ENCODE results near the gene KCTD21.
"Not testable (repeated sequence)": the region's sequence is repeated elsewhere in the genome, so short reads cannot be mapped to it uniquely, and the experiment has no call there.

The KCTD21 gene, protein sequence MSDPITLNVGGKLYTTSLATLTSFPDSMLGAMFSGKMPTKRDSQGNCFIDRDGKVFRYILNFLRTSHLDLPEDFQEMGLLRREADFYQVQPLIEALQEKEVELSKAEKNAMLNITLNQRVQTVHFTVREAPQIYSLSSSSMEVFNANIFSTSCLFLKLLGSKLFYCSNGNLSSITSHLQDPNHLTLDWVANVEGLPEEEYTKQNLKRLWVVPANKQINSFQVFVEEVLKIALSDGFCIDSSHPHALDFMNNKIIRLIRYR

DNA sequence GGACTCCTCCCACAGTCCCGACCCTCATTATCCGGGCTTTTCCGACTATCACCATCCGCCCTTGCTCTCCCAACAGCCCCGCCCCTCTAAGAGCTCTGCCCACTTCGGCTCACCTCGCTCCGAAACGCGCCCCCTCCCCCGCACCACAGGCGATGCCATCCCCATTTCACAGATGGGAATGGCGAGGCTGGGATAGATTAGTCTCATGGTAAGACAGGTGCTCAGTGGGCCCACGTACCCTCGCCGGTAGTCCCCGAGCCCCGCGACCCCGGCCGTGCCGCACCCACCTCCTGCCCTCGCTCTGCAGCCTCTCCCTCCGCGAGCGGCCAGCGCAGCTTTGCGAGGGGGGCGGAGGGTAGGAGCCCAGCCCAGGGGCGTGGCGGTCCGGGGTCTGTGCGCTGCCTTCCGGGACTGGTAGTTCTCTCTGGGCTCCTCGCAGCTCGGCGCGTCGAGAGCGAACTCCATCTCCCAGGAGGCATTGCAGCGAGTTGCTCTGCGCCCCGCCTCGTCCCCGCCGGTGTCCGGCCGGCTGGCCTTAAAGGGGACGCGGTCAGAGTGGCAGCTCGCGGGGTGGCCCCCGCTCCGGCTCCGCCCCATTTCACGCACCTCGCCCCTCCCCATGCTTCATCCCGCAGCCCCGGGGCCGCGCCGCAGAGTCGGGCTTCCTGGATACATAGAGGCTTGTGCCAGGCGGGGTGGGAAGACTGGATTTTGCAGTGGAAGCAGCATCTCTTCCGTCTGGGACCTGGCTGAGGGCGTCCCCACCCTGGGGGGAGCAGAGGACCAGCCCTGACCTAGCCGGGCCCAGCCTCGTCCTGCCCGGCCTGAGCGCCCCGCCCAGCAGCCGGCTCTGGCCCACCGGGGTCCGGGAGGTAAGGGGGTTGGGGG, at the start of gene KCTD21, which contains the start of gene USP35:
Gene KCTD21, minus strand, starts transcription at position 341 of the 888 bp plus-strand sequence. CDS start 14,072 bp downstream, outside the sequence.
Gene USP35, plus strand, starts transcription at position 634 of the 888 bp plus-strand sequence. CDS start 7,327 bp downstream, outside the sequence.
- peak; percentile 88 to 93 for DNase-seq (ENCODE audit: low read depth in 2 of 2)

DNA sequence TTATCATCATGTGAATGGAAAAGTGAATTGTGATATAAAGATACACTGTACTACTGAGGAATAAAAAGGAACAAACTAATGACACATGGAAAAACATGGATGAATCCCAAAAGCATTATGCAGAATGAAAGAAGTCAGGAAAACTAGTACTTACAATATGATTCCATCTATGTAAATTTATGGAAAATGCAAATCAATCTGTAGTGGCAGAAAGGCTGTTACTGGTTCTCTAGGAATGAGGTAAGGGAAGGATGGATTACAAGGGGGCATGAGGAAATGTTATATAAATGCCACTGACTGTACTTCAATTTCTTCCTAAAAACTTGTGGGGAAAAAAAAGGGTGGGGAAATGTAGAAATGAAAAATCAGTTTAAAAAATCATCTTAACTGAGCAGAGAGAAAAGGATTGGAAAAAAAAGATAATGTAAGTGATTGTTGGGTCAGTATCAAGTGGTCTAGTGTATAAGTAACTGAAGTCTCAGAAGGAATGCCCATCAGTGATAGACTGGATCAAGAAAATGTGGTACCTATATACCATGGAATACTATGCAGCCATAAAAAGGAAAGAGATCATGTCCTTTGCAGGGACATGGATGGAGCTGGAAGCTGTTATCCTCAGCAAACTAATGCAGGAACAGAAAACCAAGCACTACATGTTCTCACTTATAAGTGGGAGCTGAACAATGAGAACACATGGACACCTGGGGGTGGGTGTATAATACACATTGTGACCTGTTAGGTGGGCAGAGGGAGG, 49.0 kb upstream of the KCTD21 start:
- no peak for DNase-seq (ENCODE audit: low read depth in 2 of 2)

DNA sequence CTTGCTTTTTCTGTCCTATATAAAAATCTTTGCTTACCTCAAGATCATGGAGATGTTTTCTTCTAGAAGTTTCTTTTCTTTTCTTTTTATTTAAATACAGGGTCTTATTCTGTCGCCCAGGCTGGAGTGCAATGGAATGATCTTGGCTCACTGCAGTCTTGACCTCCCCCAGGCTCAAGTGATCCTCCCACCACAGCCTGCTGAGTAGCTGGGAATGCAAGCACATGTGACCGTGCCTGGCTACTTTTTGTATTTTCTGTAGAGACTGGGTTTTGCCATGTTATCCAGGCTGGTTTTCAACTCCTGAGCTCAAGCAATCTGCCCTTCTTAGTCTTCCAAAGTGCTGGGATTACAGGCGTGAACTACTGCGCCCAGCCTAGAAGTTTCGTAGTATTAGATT, 45.6 kb upstream of the KCTD21 start:
- DNase-seq (ENCODE audit: low read depth in 2 of 2), result no peak

DNA sequence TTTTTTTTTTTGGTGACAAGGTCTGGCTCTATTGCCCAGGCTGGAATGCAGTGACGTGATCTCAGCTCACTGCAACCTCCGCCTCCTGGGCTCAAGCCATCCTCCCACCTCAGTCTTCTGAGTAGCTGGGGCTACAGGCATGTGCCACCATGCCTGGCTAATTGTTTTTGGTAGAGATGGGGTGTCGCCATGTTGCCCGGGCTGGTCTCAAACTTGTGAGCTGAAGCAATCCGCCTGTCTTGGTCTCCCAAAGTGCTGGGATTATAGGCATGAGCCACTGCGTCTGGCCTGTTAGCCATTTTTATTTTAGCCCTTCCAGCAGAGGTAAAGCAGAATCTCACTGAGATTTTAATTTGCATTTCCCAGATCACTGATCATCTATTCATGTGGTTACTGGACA, 44.6 kb upstream of the KCTD21 start:
- not testable (repeated sequence) for DNase-seq (ENCODE audit: low read depth in 2 of 2)

GRCh38 chr11:78231962-78232501, 43.6 kb upstream of the KCTD21 start:
- no peak for DNase-seq (ENCODE audit: low read depth in 2 of 2)

DNA sequence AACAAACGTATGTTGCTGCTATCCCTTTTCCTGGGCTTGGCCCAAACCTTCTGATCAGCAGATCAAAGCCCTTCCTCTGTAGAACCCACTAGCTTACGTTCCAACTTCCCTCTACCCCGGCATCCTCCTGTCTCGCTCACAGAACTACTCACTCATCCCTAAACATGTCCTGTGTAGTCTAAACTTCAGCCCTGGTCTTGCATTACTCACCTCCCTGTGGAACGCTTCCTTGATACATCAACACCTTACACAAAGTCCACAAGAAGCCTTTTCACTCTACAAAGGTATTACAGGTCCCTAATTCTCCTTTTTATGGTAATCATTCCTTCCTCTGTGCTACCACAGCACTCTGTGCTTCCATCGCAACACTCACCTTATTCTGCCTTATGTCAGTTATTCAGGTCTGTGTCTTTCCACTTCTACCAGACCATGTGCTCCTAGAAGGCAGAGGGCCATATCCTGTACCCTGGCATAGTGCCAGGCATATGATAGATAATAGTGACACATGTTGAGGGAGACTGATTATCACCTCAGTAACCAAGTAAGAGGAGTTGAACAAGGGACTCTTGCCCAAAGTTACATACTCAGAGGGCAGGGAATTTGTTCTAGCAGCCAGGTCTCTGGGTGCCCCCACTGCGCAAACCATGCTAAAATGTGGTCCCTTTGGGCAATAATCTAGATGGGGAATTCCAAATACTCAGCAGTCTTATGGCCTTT, 41.9 kb upstream of the KCTD21 start:
- DNase-seq (ENCODE audit: low read depth in 2 of 2), result no peak

DNA sequence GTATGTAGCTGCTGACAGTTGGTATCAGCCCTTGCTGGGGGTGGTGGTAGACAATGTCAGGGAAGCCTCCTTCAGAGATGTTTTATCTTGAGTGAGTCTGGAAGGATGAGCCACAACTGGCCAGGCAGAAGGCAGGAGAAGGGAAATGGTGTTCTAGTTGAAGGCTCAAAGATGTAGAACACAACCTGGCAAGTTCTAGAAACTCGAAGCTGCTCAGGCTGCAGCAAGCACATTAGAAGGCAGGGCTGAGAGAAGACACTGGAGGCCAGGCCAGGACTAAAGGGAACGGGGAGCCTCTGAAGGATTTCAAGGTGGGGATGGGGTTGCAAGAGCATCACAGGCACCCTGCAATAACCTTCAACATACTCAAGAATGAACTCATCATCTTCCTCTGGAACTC, 40.7 kb upstream of the KCTD21 start:
- DNase-seq (ENCODE audit: low read depth in 2 of 2), result no peak

GRCh38 chr11:78228467-78228866, 40.0 kb upstream of the KCTD21 start:
- DNase-seq (ENCODE audit: low read depth in 2 of 2), result peak in 1 of 2 donors; percentile 3

DNA sequence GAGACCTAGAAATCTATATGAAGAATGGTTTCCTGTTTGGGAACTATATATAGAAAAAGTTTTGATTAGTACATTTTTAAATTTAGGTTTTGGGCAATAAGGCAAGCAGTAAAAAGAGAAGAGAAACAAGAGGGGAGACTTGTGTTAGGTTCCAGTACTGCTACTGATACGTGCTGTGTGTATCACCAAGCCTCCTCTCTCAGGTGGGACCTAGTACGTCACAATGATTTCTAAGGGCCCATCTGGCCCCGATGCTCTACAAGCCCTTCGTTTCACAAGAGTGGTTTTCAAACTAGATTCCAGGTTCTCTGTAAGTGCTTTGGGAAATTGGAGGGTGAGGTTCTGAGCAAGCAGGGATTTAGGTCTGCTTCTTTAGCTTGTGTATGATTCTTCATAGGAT, 39.5 kb upstream of the KCTD21 start:
- DNase-seq (ENCODE audit: low read depth in 2 of 2), result no peak

DNA sequence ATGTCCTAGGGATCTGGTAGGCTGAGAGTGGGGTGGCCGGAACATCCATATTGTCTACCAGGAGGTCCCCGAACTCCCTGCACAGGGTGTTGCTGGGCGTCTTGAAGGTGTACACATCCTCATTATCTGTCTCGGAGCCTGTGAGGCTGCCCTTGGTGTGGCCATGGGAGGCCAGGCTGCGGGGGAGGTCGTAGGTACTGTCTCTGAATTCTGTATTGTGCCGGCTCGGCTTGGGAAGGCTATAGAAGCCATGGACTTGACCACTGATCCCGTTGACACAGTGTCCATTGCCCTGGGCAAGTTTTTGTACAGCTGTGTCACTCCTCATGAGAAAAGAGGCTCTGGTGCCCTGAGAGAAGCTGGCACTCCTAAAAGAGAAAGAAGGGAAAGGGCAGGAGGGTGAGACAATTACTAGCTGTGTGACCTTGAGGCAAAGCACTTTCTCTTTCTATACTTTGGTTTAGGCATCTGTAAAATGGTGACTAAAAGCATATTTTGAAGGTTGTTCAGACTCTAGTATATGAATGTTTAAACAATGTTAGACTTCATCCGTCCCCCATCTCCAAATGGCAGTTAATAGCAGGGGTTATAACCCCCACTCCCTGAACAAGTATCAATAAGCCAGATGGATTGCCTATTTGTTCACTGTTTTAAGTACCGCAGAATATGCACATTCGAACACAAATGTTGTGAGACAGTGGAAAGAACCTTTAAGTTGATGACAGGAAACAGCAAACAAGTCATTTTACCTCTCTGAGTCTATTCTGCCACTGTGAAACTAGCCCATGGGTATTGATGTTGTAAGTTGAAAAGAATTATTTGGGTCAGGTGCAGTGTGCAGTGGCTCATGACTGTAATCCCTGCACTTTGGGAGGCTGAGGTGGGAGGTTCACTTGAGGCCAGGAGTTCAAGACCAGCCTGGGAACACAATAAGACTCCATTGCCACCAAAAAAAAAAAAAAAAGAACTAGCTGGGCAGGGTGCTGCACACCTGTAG, 38.6 kb upstream of the KCTD21 start:
- no peak for DNase-seq (ENCODE audit: low read depth in 2 of 2)

DNA sequence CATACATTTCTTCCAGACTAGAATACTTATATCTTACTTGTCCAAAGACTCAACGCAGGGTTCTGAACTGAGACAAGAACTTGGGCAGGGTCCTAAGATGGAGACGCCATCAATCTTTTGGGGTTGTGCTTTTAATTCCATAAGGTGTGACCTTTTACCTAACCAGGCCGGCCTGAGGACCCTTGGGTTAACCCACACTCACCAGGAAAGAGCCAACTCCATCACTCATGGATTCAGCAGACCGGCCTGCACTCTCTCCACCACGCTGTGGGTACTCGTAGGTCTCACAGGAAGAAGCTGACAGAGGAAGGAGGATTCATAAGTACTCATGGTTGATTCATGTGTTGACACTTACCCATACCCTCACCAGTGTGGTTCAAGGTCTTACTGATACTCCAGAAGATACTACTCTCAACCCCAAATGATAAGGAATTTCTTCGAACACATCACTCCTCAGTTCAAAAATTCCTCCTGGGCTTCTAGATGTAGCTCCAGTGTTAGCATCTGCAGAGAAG, 36.5 kb upstream of the KCTD21 start:
- DNase-seq (ENCODE audit: low read depth in 2 of 2), result no peak

- no peak for DNase-seq (ENCODE audit: low read depth in 2 of 2)
Measured at GRCh38 chr11:78224506-78224905, 36.1 kb upstream of the KCTD21 start.

DNA sequence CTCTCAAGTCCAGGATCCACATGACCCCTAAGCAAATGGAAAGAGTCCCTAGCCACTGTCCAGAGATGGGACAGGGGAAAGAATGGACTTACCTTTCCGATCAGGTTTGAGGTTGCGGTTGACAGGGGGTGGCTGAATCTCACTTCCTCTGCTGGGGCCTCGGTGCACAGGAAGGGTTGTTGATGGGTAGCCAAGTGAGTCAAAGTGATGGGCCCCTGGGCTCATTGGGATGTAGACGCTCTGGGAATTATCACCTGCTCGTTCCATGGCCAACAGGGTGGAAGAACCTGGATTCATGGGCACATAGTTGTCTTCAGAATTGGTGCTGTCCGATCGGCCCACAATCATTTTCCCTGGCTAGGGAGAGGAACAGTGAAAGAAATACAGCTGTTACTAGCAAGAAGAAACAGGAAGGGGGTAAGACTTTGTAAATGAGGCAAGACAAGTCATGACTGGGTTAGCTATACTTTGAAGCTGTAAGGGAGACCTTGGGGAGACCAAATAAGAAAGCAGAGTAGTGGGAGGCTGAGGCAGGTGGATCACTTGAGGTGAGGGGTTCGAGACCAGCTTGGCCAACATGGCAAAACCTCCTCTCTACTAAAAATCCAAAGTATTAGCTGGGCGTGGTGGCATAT, 35.0 kb upstream of the KCTD21 start:
- no peak for DNase-seq (ENCODE audit: low read depth in 2 of 2)

DNA sequence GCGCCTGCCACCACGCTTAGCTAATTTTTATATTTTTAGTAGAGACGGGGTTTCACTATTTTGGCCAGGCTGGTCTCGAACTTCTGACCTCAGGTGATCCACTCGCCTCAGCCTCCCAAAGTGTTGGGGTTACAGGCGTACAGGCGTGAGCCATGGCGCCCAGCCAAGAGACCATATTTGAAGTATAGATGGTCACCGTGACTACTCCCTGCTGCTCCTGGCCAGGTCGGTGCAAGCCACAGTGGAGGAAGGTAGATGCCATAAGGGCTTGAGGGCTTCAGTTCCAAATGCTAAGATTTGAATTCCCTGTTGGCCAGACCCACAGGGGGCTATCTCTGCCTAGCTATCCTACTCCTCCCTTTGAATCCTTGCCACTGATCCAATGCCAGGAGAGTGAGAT, 34.3 kb upstream of the KCTD21 start:
- not testable (repeated sequence) for DNase-seq (ENCODE audit: low read depth in 2 of 2)

GRCh38 chr11:78221396-78222315, 33.2 kb upstream of the KCTD21 start:
- DNase-seq (ENCODE audit: low read depth in 2 of 2), result no peak

- no peak for DNase-seq (ENCODE audit: low read depth in 2 of 2)
Measured at GRCh38 chr11:78220218-78221157, 32.1 kb upstream of the KCTD21 start.

Data from stimulated activated CD4-positive, alpha-beta T cell treated with anti-CD3 and anti-CD28 coated beads, Interleukin-15, amount 100 ng/mL, for 48 hours (primary cell).